NCI-H2196 treated with DMSO at 0.1 percent for 48 hours (cell line): Measurements from ENCODE around the gene SORBS1.

Source experiments
- DNase-seq: peaks from one replicate; lab custom pipeline; 2025; ENCODE audit not compliant: unreplicated experiment; lab: John Stamatoyannopoulos, UW

Gene SORBS1

DNA sequence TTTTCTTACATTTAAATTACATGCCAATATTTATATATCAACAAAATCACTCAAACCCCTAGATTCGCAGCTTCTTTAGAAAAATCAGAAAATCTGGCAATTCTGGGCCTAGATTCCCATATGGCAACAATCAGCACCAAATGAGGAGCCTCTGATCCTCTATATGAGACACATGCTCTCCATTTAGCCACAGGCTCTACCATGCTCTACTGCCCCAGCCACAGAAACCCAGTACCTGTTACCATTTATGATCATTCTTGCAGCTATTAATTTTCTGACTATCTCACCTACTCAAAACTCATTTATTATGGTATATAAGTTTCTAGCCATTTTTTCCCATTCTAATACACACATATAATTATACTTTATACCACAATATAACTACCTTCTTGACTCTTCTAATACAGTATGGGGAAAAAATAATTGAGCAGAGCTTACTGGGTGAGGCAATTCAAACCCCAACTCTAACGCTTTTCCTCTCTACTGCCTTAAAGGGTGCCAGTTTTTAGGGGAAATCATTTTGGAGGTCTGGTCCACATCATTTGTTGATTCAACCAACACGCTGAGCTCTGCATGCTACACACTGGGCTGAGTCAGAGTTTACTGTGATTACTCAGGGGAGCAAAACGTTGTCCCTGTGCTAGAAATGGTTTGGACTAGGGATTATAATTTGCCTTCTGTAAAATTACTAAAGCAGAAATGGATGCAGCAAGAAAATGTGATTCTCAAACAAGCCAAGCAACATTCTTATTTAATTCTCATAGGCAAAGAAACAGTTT lies 281.9 kb downstream of the SORBS1 start:
- no peak for DNase-seq

DNA sequence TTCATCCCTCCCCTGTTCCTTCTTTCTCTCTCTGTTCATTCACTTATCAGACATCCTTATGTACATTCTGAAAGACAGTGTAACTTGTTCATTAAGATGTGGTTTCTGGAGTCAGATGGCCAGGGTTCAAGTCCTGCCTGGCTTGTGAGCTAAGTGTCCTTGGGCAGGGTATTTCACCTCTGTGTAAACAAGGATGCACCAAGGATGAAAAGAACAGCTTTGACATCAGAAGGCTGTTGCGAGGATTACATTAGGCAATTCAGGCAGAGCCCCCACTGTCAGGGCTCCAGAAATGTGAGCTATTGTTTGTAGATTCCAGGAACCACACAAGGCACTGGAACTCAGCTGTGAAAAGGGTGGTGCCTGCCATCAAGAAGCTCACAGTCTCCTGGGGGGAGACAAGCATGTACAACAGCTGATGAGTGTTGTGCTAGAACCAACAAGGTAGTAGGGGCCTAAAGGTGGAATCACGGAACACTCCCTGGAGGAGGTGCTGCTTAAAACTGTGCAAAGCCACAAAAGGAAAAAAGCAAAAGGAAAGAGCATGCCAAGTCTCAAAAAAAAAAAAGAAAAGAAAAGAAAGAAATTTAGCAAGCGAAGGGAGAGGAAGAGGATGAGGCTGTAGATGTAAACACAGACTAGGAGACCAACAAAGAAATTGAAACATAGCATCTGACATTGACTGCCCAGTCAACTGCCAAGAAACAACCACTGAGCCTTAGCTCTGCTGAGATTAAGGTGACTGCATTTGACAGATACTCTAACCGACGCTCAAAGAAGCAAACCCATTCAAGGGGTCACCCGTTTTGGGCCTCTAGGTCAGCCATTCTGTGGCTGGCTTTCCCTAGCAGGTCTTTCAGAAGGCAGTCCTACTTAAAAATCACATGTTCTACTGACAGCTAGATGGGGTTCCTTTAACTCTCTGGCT lies 282.8 kb downstream of the SORBS1 start:
- DNase-seq: no peak

DNA sequence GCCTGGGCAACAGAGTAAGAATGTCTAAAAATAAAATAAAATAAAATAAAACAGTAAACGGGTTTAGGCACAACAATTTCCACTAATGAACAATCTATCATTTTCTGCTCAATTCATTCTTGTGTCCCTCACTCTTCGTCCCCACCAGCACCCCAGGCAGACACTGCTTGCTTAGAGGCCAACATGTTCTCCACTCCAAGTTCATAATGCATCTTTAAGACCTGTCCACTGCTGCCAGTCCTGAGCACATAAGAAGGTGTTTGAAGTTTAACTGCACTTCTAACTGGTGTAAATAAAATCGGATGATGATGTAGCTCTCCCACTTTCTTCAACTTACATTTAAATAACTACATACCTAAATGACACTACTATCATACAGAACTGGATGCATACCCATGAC lies 283.6 kb downstream of the SORBS1 start:
- no peak for DNase-seq

DNA sequence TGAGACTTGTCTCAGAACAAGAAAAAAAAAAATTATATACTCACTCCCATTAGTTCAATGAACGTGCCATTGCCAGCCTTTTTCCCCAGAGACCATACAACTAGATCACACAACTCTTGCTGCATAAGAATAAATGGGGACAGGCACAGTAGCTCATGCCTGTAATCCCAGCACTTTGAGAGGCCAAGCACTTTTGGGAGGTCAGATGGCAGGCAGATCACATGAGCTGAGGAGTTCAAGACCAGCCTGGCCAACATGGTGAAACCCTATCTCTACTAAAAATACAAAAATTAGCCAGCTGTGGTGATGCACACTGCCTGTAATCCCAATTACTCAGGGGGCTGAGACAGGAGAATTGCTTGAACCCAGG lies 284.0 kb downstream of the SORBS1 start:
- no peak for DNase-seq

DNA sequence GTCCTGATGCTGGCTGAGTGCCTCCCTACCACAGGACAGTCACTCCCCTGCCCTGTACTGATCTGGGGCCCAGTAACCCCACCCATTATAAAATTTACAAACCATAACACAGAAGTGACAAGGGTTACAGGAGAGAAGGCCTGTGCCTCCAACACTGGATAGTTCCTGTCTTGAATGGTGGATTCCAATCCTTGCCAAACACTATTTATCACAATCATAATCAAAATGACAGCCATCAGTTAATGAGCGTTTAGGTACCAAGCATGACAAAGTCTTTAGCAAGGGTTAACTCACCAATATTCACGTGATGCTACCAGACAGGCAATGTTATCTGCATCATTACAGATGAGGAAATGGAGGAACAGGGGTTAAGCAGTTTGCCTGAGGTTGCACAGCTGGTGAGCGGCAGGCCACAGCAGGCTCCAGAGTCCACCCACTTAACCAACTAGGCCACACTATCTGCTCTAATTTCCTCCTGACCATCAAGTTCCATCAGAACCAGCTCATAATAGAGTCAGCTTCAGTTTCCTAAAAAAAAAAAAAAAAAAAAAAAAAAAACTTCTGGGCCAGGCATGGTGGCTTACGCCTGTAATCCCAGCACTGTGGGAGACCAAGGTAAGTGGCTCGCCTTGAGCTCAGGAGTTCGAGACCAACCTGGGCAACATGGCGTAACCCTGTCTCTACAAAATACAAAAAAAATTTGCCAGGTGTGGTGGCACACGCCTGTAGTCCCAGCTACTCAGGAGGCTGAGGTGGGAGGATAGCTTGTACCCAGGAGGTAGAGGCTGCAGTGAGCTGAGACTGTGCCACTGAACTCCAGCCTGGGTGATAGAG lies 284.6 kb downstream of the SORBS1 start:
- no peak for DNase-seq

DNA sequence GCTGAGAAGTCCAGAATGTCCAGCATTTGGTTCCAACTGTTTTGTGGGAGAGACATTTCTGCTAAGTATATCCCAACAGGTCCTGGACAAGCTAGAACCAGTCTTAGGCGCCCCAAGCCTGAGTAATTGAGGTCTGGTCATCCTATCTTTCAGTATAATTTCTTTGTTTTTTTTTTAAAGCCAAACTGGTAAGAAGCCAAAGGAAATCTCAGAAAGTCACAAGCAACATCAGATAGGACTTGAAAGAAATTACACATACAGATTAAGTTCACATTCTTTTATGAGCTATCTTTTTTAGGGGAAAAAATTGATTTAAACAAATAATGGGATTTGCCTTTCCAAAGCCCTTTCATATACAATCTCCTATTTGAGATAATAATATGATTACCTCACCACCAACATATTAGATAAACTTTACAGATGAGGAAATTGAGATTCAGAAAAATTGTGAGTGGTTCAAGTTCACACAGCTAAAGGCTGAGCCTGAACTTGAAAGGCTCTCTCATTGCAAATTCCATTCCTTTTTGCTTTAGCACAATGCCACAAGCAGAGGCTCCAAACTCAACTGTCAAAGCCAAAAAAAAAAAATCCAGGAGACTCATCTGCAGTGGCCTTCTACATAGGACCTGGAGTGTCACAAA lies 285.3 kb downstream of the SORBS1 start:
- DNase-seq: no peak

DNA sequence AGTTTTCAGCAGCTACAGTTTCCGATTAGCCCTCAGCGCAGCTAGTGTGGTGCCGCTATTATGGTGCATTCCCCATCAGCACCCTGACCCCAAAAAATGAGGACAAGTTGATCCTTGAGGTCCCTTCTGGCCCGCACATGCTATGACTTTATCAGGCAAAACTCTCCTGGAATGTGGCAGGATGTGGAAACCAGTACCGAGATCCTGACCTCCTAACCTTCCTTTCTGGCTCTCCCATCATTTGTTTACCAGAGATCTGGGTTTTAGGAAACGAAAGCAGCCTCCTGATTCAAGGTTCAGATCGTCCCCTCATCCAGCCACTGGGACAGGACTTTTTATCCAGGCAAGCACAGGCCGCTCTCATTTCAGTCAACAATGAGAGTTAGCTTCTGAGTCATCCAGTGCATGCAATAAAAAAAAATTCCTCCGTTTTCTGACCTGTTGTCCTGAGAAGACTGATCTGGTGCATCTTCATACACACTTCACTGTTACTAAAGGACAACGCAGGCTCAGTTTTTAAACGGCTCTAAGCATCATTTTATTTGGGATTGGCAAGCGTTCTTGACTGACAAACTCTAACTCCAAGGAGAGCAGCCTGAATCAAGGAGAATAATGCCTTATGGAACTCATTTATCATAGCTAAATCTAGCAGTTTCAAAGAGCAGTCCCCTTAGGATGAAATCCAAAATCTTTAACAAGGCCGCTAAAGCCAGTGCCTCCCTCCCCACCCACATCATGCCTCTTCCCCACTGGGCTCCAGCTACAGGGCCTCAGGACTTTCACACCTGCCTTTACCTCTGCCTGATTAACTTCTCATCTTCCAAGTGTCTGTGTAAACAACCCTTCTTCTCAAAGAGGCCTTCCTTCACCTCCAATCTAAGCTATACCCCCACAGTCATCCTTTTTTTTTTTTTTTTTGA lies 287.5 kb downstream of the SORBS1 start:
- no peak for DNase-seq

DNA sequence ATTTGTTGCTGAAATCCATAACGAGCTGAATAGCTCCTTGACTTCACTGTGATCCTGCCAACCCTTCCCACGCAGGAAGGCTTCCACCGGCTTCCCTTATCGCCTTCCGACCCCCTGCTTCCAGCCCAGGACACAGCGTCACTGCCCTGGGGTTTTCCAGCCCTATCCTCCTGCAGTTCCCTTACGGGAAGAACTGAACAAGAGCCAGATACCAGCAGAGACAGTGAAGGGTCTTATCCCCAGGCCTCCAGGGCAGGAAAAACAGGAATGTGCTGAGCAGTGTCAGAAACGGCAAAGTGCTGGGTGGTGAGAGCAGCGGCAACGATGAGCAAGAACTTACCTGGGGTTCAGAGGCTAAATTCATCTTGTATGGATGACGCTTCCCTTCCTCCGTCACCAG lies 292.7 kb downstream of the SORBS1 start:
- no peak for DNase-seq

DNA sequence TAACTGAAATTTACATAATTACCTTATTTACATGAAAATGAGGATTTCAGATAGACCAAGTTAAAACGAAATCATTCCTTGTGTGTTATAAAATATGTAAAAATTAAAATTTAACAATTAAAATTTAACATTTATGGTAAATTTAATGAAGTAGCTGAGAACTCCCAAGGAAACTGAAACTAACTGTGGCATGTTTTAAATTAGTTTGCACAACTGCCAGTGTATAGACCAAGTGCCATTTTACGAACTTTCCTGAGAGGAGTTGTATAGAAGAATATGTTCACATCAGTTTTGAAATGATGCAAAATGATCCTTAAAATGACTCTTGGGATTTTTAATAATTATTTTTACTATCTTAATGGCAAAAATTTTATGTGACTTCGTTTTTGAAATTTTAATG lies 293.9 kb downstream of the SORBS1 start:
- no peak for DNase-seq

DNA sequence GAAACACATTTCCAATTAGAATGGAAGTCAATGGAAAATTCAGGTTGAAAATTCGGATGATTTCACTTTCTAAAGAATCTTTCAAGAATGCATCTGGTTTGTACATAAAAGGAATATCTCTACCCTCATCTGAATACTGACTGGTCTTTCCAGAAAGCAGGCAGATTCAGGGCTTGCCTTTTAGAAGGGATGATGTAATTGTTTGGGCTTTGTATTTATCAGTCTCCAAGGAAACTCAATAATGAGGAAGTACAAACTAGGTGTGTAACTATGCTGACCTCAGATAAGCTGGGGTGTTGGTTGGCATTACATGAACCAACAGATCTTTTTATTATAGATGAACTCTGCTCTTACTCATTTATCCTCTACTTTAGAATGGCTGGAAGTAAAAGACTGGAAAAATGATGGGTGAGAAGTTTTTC lies 294.5 kb downstream of the SORBS1 start:
- DNase-seq: peak; percentile 65

DNA sequence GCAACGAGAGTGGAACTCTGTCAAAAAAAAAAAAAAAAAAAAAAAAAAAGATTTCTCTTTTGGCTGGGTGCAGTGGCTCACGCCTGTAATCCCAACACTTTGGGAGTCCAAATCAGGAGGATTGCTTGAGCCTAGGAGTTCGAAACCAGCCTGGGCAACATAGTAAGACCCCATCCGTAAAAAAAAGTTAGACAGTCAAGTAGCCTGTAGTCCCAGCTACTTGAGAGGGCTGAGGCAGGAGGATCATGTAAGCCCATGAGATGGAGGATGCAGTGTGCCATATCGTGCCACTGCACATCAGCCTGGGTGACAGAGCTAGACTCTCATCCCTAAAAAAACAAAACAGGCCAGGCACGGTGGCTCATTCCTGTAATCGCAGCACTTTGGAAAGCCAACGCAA lies 295.6 kb downstream of the SORBS1 start:
- DNase-seq: no peak

DNA sequence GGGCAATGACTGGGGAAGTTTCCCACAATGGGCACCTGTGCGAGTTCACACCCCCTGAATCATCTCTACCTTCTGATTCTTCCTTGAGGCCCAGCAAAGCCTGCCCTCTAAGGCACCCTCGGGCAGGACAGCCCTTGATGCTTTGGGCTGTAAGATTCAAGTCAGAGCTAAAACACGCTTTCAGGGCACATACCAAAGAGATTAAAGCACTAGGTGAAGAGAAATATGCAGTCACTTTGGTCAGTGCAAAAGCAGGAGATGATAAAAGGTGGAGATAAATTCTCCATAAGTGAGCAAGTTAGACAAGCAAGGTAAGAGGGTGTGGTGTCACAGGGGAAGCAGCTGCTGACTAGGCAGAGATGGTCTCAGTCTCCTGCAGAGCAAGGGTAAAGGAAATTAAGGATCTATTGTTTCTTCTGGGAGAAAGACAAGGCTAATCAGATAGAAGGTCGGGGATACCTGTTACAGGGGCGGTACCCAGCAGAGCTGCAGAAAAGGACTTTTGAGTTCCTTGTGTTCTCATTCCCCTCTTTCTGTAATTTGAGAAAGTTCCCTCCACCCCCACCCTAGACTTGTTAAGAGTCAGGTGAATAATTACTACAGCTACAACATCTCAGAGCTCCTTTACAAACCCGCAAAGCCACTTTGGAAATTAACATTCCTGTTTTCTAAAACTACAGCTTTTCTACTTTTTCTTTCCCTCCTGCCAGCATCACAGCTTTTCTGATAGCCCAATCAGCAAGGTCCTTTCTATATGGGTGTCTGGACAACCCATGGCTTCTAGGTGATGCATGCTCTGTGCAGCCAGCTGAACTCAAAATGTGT lies 296.7 kb downstream of the SORBS1 start:
- DNase-seq: no peak

DNA sequence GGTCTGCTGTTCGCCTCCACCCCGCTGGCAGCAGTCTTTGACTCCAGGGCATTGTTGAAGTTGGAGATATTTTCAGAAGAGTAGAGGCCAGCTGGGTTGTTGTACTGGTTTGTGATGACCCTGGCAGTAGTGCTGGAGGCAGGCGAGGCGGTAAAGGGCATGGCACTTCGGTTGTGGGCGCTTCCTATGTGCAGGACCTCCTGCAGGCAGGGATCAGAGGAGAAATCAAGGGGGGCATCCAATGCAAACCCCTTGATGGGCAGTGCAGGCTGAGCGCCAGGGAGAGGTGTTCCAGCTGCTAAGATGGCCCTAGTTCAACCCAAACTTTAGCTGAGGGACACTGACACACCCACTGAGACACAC lies 297.3 kb downstream of the SORBS1 start:
- DNase-seq: no peak

DNA sequence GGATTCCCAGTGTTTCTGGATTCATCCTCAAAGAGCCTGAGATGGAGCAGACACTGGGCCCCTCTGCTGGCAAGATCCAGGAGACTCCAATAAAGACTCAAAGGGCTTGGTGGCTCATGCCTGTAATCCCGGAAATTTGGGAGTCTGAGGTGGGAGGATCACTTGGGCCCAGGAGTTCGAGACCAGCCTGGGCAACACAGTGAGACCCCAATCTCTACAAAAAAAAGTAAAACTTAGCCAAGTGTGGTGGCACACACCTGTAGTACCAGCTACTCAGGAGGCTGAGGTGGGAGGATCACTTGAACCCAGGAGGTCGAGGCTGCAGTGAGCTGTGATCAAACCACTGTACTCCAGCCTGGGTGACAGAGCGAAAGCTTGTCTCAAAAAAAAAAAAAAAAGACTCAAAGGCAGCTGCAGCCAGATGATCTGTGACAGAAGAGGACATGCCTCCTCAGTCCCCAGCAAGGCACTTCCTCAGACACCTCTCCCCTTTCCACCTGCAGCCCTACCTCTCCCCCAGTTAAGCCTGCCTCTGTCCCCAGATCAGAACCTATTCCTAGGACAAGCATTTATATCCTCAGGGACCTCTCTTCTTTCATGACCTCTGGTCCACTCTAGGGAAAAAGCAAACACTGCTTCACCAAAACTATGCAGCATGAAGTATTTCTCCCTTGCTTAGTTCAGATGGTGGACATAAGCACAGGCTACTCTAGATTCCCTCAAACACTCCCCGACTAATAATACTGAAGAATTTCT lies 298.2 kb downstream of the SORBS1 start:
- DNase-seq: no peak

DNA sequence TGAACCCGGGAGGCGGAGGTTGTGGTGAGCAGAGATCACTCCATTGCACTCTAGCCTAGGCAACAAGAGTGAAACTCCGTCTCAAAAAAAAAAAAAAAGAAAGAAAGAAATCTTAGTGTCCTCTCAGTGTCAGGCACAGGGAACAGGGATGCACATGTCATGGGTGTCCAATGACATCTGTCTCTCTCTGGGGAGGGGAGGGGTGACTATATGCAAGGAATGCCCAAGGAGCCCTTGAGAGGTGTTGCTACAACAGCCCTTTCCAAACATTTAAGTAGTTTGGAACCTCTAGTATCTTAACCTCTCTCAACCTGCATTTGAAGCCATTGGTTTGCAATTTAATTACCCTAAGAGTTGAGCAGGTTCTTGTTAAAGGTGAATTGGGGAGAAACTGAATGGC lies 299.2 kb downstream of the SORBS1 start:
- no peak for DNase-seq
